ENCODE results near the gene PTPRQ. TPM values are rescaled to one million over a fixed set of nuclear protein-coding genes. Genes with fewer than 3 reads are reported as not detected.

The PTPRQ gene
- polyA plus RNA-seq, 1 of the 3 experiments (the other 2 are of a cell fraction): 0.46 TPM

- Histone ChIP-seq H3K4me3 (ENCODE audit: low read depth in 2 of 2, low read length in 1 of 2) (no peak overlapping the region), H3K79me2 (ENCODE audit: insufficient read depth) (no peaks in the 10 kb centered on the region), H3F3A (replicated peaks; ENCODE audit: insufficient read depth) (peaks cover 3% of the 10 kb centered on the region), H2AFZ (ENCODE audit: low read depth) (peak overlapping the region; percentile 25; the same call in 1 of the 2 replicates), H3K27me3 (ENCODE audit: insufficient read depth) (no peaks in the 10 kb centered on the region), H3K27ac (ENCODE audit: low read depth in 2 of 2, low read length in 1 of 2) (no peak overlapping the region), H3K4me1 (ENCODE audit: control insufficient read depth in 1 of 2, insufficient read depth in 2 of 2, low read depth in 1 of 2, low read length in 1 of 2) (peaks cover 0 to 13% of the 10 kb centered on the region in 2 experiments; a peak in 2 of 4 replicates), H4K20me1 (ENCODE audit: insufficient read depth) (no peaks in the 10 kb centered on the region), H3K9me2 (no peaks in the 10 kb centered on the region), H3K9me3 (no peaks in the 10 kb centered on the region), H3K4me2 (no peak overlapping the region), H3K36me3 (replicated peaks in 1 of 2; ENCODE audit: control insufficient read depth in 1 of 2, insufficient read depth in 2 of 2, low read length in 1 of 2) (peaks cover 0 to 4% of the 10 kb centered on the region in 2 experiments), H3K9ac (no peak overlapping the region)
- POLR2A ChIA-PET: no interaction called here
- TF ChIP-seq PBX3 (IDR thresholded peaks at IDR 0.05) (no peak), RXRA (IDR thresholded peaks at IDR 0.05; ENCODE audit: borderline replicate concordance, low read depth) (no peak), FOSL2 (IDR thresholded peaks at IDR 0.05; ENCODE audit: borderline replicate concordance, low read depth) (no peak), FOXJ3 (CRISPR knock-in tag; IDR thresholded peaks at IDR 0.05) (no peak), NRF1 (IDR thresholded peaks at IDR 0.05; ENCODE audit: low read depth, low read length) (no peak), SMC3 (IDR thresholded peaks at IDR 0.05; ENCODE audit: low read depth, low read length) (no peak), EP300 (IDR thresholded peaks at IDR 0.05; ENCODE audit: borderline replicate concordance in 1 of 2, low read depth in 1 of 2, low read length in 1 of 2) (no peak), USF2 (IDR thresholded peaks at IDR 0.05; ENCODE audit: borderline replicate concordance, low read depth, low read length) (no peak), TCF12 (IDR thresholded peaks at IDR 0.05) (no peak), EZH2phosphoT487 (IDR thresholded peaks at IDR 0.05; ENCODE audit: borderline replicate concordance, low read depth) (no peak), MAX (IDR thresholded peaks at IDR 0.05; ENCODE audit: low read depth) (no peak), TAF1 (IDR thresholded peaks at IDR 0.05; ENCODE audit: borderline replicate concordance, low read depth, low read length) (no peak), MEF2A (IDR thresholded peaks at IDR 0.05; ENCODE audit: borderline replicate concordance, low read depth) (no peak), GATA2 (CRISPR knock-in tag; IDR thresholded peaks at IDR 0.05) (no peak), POLR2AphosphoS5 (IDR thresholded peaks at IDR 0.05; ENCODE audit: low read depth, low read length) (no peak), YY1 (IDR thresholded peaks at IDR 0.05; ENCODE audit: low read depth) (no peak), IRF3 (IDR thresholded peaks at IDR 0.05; ENCODE audit: low read depth, low read length) (no peak), USF1 (IDR thresholded peaks at IDR 0.05; ENCODE audit: borderline replicate concordance, low read depth) (no peak), RAD21 (IDR thresholded peaks at IDR 0.05; ENCODE audit: low read length) (no peak)
- CTCF ChIA-PET: interaction anchor here (1.4 kb wide), 1 partner anchor 9 kb away, joined by 4 read pairs; no protein-coding TSS in a partner anchor
- no peak for DNase-seq
Observed at GRCh38 chr12:80589077-80589476, 145.0 kb downstream of the PTPRQ start.

Data from SK-N-SH (cell line).